ENCODE data around the gene AURKAIP1.

AURKAIP1 gene

GRCh38 chr1:1359664-1360468 is 15.1 kb downstream of the AURKAIP1 start:
- no peak for DNase-seq

DNA sequence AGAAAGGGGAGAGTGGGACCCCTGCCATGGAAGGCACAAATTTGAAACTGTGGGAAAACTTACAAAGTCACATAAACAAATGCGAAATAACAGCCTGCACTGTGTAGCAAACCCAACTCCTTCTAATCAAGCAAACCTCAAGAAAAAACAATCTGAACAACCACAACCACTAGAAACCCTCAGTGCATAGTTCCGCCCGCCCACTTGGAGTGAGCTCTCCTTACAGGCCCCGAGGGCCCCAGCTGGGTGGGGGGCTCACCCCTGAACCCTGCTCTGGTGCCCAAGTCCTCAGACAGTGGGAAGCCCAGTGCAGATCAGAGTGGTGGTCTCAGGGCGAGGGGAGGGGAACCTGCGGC is 15.7 kb downstream of the AURKAIP1 start:
- no peak for DNase-seq

DNA sequence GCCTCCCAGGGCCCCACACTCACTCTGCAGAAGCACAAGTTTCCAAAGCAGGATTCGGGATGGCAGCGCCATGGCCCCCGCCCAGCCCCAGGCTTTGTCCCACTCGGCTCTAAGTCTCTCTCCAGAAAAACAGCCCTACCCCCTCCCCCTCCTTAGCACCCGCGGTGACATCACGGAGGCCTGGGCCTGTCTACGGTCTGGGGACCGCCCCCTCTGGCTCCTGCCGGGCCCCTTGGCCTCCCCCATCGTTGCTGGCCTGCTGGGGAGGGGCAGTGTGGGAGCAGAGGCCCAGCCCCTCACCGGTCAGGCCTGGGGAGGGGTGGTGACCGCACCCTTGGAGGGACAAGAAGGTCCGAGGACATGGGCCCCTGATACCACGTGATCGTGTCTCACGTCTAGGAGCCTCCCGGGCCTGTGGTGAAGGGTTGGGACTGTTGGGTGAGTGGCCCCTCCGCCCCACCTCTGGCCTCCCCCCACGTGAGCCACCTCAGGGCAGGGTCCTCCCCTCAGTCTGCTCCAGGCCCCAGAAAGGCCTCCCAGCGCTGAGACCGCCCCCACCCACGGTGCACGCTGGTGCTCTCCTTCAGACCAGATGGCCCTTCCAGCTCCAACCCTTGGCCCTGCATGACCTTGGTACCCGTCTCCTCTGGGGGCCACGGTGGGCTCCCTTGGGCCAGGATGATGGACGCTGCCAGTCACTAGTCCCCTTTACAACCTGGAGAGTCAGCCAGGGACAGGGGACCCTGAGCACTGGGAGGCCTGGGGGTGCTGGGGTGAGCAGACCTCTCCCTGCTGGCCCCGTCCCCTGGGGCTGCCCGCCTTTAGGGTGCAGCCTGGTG is 16.4 kb downstream of the AURKAIP1 start, which contains the start of gene MXRA8:
MXRA8 (minus strand) TSS at position 123 of the 839 bp plus-strand sequence; CDS start at position 72, 51 bp downstream.
- DNase-seq = no peak

DNA sequence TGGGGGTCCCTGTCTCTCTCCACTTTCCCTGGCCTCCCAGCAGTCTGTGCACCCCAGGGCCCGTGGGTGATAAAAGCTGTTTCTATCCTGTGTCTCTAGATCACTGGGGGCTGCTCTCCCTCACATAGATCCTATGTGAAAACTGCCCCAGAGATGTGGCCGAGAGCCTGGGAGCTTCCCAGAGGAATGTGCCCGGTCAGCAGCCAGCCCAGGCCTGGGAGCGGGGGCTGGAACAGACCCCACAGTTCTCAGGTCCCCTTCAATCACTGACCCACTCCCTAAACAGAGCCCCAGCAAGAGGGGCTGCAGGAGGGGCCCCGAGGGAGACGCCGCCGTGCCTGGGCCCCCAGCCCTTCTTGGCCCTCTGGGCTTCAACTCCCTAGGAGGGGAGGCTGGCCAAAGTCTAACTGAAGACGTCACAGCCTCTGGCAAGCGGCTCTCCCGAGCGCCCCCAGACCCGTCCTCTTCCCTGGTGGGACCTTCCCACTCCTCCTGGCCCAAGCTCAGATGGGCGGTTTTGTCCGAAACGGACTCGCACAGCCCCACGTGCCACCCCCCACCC is 17.1 kb downstream of the AURKAIP1 start:
- DNase-seq = no peak

DNA sequence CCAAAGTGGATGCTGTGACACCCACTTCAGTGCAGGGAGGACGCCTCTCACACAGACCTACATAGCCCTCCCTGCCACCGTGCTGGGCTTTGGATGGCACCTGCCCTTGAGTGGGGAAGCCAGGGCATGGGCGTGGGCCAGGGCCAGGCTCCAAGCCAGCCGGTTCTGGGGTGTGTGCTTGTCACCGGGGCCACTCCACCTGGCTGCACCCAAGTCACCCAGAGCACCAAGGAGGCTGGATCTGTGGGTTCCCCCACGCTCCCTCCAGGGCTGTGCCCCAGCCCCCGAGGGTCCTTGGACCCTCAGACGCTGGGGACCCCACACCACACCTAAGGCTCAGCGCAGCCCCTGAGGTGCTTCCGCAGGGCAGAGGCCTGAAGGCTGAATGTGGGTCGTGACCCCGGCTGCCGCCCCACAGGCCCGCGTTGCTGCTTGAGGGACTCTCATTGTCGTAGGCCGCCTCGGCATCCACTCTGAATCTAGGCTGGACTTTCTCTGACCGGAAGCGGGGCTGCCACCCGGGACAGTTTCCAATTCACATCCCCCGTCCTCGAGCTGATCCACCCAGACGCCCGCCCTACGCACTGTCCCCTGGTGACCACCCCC is 18.1 kb downstream of the AURKAIP1 start:
- no peak for DNase-seq

DNA sequence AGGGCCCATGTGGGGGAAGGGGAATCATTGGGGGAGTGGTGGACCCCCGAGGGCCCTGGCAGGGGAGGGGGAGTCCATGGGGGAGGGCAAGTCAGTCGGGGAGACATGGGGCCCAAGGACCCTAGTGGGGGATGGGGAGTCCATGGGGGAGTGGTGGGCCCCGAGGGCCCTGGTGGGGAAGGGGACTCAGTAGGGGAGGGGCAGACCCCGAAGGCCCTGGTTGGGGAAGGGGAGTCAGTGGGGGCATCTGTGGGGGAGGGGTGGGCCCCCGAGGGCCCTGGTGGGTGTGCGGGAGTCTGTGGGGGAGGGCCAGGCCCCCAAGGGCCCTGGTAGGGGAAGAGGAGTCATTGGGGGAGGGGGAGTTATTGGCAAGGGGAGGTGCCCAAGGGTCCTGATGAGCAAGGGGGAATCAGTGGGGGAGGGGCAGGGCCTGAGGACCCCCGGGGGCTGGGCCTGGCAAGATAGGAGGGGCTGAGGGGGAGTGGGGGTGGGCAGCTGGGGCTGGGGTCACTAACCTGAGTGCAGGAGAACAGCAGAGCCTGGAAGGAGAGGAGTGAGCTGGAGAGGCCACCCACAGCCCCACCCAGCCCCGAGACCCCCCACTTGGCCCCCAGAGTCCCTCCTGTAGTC is 18.7 kb downstream of the AURKAIP1 start:
- no peak for DNase-seq

DNA sequence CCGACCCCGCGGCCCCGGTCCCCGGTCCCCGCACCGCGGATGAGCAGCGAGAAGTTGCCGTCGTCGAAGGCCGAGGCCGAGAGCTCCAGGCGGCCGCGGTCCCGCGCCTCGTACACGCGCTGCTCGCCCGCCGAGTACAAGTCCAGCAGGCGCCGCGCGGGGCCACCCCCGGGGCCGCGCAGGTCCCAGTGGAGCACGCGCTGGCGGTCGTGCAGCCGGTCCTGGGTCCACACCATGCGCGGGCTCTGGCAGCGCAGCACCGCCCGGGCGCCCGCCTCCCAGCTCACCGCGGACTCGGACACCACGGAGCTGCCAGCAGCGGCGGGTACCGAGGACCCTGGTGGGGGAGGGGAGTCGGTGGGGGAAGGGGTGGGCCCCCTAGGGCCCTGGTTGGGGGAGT is 19.6 kb downstream of the AURKAIP1 start:
- DNase-seq = peak; percentile 13

GRCh38 chr1:1354271-1355247 is 20.4 kb downstream of the AURKAIP1 start:
- DNase-seq = no peak

GRCh38 chr1:1353389-1354151 is 21.4 kb downstream of the AURKAIP1 start:
- DNase-seq = no peak

- DNase-seq = no peak
Observed at GRCh38 chr1:1352786-1353388, 22.1 kb downstream of the AURKAIP1 start.

- DNase-seq = no peak
Observed at GRCh38 chr1:1351511-1352427, 23.2 kb downstream of the AURKAIP1 start.

DNA sequence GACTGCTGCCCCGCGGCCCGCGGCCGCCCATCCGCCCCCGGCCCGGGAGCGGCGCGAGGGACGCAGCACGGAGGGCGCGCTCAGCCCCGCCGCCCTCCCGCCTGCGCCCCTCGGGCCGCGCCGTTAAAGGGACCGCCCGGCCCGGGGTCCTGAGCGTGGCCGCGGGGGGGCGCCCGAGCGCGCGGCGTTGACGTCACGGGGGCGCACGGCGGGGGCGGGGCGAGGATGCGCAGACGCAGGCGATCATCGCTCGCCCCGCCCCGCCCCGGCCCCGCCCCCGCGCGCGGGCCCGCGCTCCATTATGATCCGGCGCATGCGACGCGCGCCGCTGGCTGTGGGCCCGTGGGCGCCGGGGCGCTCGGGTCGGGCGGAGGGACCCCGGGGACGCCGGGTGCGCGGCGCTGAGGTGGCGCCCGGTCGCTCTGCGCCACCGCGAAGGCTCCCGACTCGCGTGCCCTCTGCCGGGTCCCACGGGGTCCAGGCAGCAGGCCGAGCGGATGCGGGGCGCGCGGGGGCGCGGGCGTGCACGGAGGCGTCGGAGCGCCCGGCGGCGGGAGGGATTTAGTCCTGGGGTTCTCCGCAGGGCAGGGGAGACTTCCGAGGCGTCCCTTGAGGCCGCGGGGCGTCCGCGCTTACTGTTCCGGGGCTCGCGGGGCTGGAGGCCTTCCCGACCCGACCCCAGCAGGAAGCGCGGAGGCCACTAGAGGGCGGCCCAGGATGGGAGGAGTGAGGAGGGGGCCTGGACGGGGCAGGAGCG is 25.6 kb downstream of the AURKAIP1 start, which contains the start of gene DVL1:
DVL1 (minus strand) TSS at position 163 of the 757 bp plus-strand sequence. CDS start 353 bp downstream, outside the sequence.
- peak; percentile 52 for DNase-seq

GRCh38 chr1:1348420-1349255 is 26.4 kb downstream of the AURKAIP1 start:
- no peak for DNase-seq

DNA sequence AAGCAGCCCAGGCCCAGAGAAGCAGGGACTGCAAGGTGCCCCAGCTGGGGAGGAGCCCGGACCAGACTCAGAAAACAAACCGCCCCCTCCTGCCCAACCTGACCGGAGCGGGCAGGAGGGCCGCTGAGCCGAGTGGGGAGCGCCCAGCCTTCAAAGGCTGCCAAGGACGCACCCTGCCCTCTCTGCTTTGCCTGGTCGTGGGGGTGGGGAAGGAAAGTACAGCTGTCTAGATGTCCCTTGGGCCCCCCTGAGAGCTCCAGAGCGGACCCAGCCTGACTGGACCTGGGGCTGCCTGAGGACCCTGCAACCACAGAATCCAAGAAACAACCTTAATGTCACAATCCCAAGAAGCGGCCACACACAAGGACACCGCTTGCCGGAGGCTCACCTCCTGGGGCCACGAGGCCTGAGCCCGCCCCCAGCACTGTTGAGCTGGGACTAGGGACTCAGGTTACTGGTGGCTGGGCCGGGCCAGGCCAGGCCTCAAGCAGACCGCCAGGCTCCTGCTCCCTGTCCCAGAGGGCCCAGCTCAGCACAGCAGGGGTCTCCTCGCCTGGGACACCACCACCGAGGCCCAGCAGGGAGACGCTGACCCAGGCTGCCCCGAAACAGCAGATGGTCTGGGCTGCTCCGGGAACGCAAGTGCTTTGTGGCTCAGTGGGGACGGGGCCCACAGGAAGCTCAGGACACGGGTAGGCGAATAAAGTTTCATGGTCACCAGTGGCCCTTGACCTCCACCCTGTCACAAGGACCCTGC is 27.2 kb downstream of the AURKAIP1 start:
- no peak for DNase-seq

GRCh38 chr1:1347026-1347595 is 27.9 kb downstream of the AURKAIP1 start:
- no peak for DNase-seq

DNA sequence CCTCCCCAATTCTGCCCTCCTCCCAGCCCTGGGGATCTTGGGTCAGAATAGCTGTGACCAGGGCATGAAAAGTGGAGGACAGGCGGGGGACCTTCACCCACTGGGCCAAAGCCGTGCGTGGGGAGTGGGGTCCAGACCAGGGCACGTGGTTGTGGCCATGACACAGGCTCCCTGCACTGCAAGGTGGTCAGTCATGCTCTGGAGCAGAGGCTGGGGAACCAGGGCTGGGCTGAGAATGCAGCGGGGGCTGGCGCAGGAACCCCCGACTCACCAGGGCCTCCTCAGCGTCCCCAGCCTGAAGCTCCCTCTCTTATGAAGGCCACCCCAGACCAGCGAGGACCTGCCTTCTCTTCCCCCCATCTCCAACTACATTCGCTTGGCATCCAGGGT is 28.5 kb downstream of the AURKAIP1 start:
- DNase-seq = no peak

All from NCI-H1105 (cell line).